Stimulated activated CD8-positive, alpha-beta memory T cell treated with anti-CD3 and anti-CD28 coated beads, Interleukin-7, amount 100 ng/mL, for 1 hour (primary cell): Measurements from ENCODE around the gene PSMD6.

Experiments
- DNase-seq, 2 donors: peaks; one replicate each; pipeline ENCODE4 v3.0.0-alpha.2; 2020; ENCODE audit warnings: low read depth in 2 of 2

PSMD6 gene

DNA sequence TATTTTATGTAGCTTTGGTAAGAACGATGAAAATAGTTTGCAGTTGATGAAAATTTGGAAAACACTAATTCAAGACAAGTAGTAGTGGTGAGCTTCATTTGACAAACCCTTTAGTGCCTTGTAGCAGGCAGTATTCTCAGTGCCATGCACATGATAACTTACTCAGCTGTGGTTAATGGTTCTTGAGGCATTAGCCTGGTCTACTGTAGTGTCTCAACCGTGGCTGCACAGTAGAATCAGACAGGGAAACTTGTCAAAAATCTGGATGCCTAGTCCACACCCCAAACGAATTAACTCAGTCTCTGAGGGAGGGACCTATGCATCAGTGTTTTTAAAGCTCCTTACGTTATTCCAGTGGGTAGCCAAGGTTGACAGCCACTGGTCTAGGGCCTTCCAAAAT is 45.4 kb downstream of the PSMD6 start:
- DNase-seq, result no peak

DNA sequence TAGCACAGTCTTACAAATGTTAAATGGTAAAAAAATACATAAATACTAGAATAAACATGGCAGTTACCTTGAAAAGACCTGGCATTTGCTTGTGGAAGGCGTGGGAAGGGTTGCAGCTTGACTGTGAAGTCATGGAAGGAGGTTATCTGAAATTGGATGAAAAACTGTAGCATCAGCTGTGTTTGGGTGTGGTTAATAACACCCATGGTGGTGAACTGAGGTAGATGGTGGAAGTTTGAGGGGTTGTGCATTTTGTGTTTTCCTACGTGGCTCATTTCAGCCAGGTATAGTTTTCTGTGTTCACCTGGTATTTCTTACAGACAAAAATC is 46.5 kb downstream of the PSMD6 start:
- no peak for DNase-seq

DNA sequence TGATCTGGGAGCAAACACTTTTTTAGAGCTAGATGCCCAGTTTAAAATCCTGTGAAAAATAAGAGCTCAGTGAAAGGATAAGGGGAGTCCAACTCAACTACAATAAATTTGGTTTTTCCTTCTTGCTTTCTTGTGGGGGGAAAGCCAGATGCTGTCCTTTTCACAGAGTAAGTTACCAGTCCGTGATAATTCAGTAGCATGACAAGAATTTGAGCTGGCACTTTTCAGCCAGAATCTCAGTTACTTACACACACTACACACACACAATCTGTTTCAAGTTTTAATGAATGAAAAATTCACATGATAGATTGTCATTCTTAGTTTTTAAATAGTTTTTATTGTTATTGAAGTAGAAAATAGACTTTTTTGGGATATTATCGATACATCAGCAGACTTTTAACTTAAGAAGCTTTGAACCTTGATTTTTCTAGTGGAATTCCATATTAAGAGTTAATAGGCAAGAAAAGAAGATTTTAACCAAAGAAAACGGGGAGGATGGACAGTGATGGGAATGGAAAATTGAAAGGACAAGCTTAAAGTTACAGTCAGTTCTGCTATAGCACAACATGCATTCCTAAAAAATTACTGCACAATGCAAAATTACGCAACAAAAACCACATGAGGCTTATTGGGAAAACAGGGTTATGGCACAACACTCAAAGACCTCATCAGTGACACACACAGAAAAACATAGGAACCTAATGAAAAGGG is 47.0 kb downstream of the PSMD6 start:
- DNase-seq, result no peak

DNA sequence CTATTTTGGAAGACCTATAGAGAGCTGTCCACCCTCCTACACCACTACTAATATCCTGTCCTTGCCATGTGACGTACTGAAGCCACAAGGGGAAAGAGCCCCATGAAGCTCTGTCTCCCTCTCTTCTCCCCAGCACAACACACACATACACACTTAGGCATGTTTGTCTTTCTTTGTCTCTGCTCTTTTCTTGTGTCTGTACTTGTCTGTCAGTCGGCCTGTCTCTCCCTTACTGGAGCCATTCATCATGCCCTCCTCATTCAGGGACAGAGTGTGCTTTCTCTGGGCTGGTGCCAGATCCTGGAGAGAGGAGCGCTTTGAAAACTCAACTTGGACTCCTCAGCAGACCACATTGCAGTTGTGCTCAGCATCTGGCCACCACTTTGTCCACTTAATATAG is 47.6 kb downstream of the PSMD6 start:
- DNase-seq, result no peak

DNA sequence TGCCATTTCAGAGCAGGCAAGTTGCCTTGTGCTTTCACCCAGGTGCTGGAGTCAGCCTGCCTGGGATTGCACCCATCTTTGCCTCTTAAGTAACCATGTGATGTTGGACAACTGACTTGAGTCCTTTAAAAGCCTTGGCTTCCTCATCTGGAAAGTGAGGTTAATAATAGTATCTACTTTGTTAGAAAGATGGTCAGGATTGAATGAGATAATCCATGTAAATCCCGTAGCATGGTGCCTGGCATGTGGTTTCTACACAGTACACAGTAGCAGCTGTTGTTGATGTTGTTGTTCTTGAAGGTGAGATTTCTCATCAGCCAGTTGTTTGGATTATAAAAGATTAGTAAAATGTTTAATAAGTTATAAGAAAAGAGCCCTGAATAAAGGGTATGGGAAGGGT is 48.8 kb downstream of the PSMD6 start:
- DNase-seq, result no peak

DNA sequence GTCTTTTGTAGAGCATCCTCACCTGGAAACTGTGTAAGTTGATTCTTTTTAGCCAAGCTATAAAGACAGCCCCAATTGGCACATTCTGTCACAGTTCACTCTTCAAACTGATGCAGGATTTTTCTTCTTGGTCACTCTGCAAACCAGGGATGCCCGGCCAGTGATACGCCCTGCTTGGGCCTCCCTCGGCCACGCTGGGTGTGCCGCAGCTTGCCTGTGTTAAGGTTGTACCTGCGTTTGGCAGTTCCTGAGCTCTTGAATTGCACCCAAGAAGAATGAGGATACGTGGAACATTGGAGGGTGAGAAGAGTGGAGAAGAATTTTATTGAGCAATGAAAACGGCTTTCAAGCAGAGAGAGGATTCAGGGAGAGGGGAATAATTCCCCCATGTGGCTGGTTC is 49.9 kb downstream of the PSMD6 start:
- DNase-seq, result no peak

DNA sequence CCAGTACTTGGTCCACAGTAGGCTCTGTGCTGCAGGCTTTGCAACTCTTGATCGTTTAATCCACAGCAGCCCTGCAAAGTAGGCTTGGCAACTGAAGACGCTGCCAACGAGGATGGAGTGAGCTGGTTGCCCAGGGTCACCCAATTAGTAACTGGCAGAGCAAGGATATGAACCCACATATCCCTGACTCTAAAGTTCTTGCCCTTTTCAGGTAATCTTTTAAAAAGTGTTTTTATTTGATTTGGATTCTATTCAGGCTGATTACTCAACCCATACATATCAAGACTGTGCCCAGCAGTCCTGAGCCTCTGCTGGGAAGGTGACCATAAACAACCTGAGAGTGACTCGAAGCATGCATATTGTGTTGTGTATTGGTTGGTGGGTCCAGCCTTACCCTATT is 50.3 kb downstream of the PSMD6 start:
- no peak for DNase-seq

DNA sequence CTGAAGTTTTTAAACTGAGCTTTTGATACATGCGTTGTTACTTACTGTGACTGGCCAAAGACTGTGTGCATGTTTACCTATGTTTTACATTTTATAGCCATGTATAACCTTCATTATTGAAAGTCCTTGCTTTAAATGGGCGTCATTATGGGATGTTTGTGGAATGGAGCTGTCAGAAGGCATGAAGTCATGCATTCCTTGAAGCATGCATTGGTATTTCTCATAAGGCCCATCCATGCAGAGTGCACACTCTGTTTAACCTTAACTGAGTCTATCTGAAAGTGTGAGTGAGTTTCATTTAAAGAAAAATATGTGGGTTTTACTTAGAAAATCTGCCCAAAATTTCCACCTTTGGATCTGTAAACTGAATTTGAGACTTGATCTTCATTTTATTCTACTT is 51.1 kb downstream of the PSMD6 start:
- DNase-seq, result no peak

DNA sequence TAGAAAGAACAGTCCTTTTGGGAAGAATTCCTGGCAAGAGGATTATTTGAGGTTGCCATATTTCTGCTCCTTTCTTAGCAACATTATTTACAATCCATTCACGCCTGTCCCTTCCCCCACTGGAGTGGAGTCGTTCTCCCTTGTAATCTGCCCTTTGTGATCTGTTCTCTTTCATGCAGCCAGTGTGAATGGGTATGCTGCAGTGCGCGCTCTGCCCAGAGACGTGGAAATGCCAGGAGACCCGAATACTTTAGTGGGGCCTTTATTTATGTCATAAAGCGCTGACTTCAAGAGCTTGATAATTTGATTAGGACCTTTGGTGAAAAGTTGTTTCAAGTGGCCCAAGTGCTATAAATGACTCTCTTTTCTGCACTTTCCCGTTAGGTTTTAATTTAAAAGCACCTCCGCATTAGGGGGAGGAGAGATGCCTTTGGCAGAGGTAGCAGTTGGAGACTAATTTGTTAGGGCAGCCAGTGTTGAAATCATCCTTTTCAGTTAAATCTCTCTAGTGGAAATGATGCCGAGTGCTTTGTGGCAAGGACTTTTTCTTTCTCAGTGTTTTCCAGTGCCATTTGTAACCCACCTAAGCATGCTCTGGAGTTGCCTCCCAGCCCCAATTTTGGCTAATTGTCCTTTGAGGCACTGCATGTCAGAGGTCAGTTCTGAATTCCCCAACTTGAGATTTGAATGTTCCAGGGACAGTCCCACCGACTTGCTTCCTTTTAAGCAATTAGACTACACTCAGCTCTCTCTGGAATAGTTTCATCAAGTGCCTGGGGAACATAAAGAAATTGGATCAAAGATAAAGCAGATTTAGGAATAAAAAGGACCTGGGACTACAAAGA is 52.4 kb downstream of the PSMD6 start:
- DNase-seq, result no peak

DNA sequence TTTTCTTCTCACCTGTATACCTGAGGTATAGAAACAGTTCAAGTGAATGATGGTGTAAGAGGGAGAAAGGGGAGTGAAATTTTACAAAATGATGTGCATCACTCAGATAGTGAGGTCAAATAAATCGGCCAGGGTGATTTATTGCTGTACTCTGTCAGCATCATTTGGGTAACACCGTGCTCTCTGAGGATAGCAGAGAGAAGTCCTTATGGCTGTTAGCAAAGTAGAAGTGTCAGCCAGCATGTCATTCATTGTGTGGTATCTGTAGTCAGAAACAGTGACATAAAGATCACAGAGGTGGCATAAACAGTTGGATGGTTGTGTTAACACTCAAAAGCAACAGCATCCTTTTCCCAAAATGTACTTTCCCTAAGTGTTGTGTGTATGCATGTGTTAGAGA is 53.4 kb downstream of the PSMD6 start:
- no peak for DNase-seq

DNA sequence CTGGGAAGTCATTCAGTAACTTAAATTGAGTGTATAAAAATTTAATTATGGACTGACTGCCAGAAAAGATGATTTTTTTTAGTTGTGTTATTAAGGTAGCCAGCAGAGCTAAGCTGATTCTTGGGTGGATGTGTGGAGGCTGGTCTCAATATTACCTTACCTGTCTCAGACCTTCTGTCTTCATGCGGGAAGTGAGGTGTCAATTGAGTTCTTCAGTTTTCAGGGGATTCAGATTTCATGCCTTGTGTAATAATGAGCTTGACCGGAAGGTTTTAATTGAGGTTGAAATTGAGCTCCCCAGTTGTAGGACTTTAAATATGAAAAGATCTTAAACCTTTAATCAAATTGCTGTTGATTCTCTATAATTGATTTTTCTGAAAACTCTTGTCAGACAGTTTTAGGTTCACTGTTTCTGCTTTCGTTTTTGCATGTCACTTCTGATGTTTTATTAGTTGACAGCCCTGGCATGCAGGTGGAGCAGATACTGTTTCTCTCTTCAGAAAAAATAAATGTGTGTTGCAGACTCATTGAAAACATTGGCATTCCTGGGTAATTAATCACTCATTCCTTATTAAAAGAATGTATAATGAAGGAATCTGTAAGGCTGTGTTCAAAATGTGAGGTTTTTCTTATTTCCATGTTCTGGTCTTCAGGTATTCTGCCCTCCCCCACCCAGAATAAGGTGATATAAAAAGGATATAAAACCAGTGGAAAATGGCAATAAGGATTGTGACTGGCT is 54.5 kb downstream of the PSMD6 start:
- no peak for DNase-seq

DNA sequence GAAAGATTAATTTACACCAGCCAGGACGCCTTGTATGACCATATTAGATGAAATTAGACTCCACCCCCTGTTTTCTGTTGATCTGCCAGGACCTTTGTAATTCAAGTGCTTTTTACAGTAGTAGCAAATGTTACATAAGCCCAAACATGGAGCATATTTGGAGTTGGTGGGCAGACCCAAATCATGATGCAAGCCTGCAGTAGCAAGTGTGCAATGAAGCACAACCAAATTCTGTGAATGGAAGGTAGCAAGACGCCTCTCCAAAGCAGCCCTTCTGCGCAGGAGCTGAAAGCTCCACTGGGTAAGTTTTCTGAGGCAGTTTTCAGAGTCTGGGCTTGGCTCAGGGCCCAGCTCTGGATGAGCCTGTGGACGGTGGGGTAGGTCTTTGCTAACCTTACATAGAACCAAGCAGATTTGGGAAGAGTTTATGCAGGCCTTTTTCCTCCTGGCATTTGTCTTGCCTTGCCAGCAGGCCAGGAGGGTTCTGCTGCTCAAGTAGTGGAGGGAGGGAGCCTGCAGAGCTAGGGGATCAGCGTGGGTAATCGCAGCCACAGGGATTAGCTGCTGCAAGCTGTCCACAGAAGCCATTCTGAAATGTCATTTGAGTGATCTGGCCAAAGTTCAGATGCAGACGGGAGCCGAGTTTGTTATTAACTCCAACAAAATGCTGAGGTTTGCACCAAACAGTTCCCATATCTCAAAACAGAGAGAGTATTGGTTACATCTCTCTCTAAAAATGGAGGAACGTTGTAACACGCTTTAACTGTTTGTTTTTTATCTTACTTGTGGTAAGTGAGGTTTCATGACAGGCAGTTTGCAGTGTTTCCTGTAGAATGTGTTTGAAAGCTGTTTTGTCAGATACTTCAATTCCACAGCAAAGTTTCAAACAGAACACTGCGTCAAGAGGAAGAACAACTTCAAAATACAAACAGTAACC is 55.4 kb downstream of the PSMD6 start:
- no peak for DNase-seq

DNA sequence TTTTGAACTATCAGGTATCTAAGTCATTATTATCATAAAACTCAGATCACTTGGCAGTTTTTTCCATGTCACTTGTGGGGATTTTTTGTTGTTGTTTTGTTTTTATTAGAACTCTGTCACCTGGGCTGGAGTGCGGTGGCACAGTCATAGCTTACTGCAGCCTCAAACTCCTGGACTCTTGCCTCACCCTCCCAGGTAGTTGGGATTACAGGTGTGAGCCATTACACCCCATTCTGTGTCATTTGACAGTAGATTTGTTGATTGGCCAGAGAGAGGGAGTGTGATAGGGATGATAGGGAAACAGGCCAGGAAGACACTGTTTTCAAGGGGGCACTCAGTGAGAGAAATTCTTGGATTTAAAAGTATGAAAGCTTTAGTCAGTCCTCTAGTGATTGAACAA is 56.4 kb downstream of the PSMD6 start:
- DNase-seq, result no peak

DNA sequence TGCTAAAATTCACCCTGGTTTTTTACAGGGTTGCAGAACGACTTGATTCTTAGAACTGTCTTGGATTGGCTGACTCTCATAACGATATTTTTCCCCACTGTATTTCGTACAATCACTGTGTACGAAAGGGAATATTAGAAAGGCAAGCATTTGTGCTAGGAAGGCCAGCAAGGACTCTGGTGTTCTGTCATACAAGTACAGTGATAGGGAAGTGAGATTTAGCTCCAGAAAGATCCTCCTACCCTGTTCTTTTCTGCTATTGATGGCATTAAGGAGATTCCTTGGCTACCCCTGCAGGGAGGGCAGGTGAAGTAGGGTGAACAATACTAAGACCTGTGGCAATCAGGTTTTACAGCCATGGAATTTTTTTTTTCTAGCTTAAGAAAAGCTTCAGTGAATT is 57.3 kb downstream of the PSMD6 start:
- DNase-seq, result no peak

DNA sequence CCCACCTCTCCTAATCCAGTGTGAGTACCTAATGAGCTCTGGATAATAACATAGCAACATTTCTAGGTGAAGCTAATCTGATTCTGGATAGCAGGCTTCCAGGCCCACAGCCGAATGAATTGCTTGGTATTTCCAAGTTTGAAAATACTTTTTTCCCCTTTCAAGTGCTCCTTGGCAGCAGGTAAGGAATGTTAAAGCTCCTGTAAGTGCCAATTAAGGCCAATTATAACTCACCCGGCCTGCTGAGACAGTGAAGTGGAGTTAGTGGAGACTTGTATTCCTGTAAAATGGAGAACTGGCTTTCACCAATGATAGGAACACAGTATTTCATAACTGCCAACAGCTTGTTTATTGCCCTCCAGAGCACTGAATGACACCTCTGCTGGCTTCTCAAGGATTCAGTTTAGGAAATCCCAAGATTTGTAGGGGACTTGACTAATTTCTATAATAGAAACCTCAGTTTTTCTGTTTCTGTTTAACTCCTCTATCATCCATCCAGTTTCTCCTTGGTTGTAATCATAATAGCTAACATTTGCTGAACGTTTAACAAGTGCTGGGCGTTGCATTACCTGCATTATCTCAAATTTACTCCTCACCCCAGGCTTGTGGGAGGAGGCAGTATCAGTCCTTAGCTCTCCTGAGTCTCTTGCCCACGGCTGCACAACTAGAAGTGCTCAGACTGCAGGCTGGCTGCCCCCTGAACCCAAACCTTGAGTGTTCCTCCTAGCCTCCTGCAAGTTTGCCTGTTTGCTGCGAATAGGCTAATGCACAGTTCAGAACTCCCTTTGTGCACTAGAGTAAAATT is 58.4 kb downstream of the PSMD6 start:
- no peak for DNase-seq

DNA sequence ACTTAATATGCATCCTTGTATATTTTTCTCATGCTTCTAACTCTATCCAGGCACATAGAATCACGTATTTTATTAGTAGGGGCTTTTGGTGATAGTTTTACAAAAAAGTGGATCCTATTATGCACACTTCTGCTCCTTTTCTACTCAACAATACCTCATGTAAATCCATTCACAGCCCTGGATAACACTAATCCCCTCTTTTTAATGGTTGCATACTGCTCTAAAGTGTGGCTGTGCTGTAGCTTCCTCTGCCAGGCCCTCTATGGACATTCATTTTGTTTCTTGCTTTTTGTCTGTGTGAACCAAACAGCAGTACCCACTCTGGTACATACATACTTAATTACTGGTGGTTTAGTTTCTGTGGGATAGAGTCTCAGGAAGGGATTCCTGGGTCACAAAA is 59.8 kb downstream of the PSMD6 start:
- no peak for DNase-seq

DNA sequence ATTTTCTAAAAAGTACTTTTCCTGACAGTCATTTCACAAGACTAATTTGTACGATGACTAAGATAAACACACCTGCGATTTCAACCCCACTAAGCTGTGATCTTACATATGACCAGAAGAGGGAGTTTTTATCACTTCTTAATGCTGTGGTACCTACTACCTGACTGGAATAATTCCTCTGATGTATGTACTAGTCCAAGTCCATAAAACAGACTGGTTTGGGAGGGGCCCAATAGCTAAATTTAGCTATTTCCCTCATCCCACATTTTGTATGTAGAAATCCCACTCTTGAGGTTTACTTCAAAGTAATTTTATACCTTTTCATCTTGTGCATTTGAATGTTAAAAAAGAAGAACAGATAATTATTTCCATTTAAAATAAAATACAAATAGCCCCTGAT is 61.4 kb downstream of the PSMD6 start:
- DNase-seq, result no peak
